ENCODE measurements around the gene CTCFL. TPM values are rescaled to one million over a fixed set of nuclear protein-coding genes. Genes with fewer than 3 reads are reported as not detected.

The CTCFL gene
- total RNA-seq, 1 donor from 2014 or later = not detected

DNA sequence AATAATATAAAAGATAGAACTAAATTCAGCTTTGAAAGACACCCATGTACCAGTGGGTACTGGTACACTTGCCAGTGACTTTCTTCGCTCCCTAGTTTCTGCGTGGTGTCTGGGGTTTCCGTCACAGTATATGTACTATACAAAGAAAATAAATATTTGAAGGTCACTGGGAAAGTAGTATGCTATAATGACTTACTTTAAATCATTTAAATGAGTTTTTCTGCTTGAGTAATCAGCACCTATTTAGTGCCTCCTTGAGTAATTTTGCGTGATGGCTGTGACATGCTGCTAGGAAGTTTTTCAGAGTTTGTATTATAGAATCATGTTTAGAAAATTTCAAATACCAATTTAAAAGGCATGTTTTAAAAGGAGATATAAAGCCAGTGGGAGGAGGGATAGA is 3.2 kb upstream of the CTCFL start:
- TF ChIP-seq EZH2 (IDR thresholded peaks at IDR 0.05) (no peak), EZH2phosphoT487 (IDR thresholded peaks at IDR 0.05) (no peak)
- TF ChIP-seq, protein P1, sequence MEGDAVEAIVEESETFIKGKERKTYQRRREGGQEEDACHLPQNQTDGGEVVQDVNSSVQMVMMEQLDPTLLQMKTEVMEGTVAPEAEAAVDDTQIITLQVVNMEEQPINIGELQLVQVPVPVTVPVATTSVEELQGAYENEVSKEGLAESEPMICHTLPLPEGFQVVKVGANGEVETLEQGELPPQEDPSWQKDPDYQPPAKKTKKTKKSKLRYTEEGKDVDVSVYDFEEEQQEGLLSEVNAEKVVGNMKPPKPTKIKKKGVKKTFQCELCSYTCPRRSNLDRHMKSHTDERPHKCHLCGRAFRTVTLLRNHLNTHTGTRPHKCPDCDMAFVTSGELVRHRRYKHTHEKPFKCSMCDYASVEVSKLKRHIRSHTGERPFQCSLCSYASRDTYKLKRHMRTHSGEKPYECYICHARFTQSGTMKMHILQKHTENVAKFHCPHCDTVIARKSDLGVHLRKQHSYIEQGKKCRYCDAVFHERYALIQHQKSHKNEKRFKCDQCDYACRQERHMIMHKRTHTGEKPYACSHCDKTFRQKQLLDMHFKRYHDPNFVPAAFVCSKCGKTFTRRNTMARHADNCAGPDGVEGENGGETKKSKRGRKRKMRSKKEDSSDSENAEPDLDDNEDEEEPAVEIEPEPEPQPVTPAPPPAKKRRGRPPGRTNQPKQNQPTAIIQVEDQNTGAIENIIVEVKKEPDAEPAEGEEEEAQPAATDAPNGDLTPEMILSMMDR (IDR thresholded peaks at IDR 0.05) = no peak
- no peaks in the 10 kb centered on the region for H3K36me3 ChIP-seq
- peaks cover 6% of the 10 kb centered on the region for H3K27me3 Mint-ChIP-seq (ENCODE audit: insufficient read depth, low read depth)

DNA sequence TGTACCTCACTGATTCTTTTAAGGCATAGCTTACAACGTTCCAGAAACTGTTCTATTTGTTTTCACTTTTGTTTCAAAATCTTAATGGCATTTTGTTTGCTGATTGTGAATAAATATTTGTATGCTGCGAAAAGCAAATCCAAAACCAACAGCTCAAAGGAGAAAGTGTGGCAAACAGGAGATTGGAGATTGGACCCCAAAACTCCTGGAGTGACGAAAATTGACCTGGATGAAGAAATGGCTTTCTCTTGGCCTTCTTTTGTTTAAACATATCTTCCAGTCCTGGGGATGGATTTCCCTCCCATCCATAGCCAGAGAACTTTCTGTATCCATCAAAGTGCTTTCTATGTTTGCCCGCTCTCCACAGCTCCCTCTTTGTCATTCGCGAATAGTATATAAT is 2.8 kb upstream of the CTCFL start:
- H3K36me3 ChIP-seq = no peaks in the 10 kb centered on the region
- peaks cover 6% of the 10 kb centered on the region for H3K27me3 Mint-ChIP-seq (ENCODE audit: insufficient read depth, low read depth)

More for the DNA sequence above, 3.2 kb upstream of the CTCFL start:
- DNase-seq (ENCODE audit: low spot score) = no peak
- H3K4me1 Mint-ChIP-seq = peaks cover 11% of the 10 kb centered on the region
- Histone ChIP-seq H3K9ac (no peak overlapping the region), H2AFZ (replicated peaks) (no peak overlapping the region), H3K4me3 (no peak overlapping the region), H3K27ac (no peak overlapping the region), H3K27me3 (no peaks in the 10 kb centered on the region), H3K4me1 (peaks cover 8% of the 10 kb centered on the region), H3K79me2 (ENCODE audit: low read depth) (no peaks in the 10 kb centered on the region), H3K4me2 (no peak overlapping the region), H3F3A (ENCODE audit: low read depth) (peaks cover 18% of the 10 kb centered on the region), H4K20me1 (ENCODE audit: low read depth) (no peaks in the 10 kb centered on the region), H3K9me3 (ENCODE audit: low read depth) (no peaks in the 10 kb centered on the region)
- H3K9me3 Mint-ChIP-seq = peaks cover 4% of the 10 kb centered on the region
- H3K27ac Mint-ChIP-seq = no peak overlapping the region
- no peak overlapping the region for H3K4me3 Mint-ChIP-seq
- H3K36me3 Mint-ChIP-seq = no peaks in the 10 kb centered on the region

DNA sequence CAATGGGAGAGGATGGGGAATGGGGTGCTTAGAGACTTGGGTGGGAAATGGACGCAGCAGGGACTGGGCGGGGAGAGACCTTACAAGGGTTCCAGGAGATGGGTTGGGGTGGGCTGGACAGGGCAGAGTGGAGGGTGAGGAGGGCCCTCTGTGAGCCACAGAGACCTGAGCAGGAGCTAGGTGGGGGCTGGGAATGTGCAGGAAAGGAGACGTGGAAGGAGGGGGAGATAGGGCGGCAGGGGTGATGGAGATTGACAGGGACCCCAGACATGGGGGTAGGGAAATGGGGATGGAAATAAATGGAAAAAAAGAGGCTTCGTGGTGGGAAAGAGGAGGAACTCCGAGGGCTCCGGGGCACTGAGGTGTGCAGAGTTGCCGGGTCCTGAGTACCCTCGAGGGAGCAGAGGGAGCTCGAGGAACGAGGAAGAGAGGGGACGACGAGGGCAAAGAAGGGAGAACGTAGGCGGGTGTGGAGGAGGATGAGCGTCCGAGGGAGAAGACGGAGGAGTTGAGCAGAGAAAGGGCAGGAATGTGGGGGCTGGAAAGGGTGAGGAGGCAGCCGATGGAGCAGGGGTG is 2.0 kb upstream of the CTCFL start:
- no peak overlapping the region for H3K4me2 ChIP-seq
- no peak overlapping the region for H3K9ac ChIP-seq
- no peak overlapping the region for H3K27ac ChIP-seq
- no peak overlapping the region for H2AFZ ChIP-seq (replicated peaks)
- no peaks in the 10 kb centered on the region for H3K9me3 ChIP-seq (ENCODE audit: low read depth)
- Mint-ChIP-seq H3K36me3 (no peaks in the 10 kb centered on the region), H3K9me3 (no peaks in the 10 kb centered on the region), H3K27ac (peak overlapping the region; percentile 23), H3K27me3 (ENCODE audit: insufficient read depth, low read depth) (peaks cover 6% of the 10 kb centered on the region), H3K4me3 (peak overlapping the region; percentile 8), H3K4me1 (peaks cover 19% of the 10 kb centered on the region)
- H4K20me1 ChIP-seq (ENCODE audit: low read depth) = no peaks in the 10 kb centered on the region
- no peaks in the 10 kb centered on the region for H3K79me2 ChIP-seq (ENCODE audit: low read depth)
- no peak for DNase-seq (ENCODE audit: low spot score)
- H3F3A ChIP-seq (ENCODE audit: low read depth) = peaks cover 20% of the 10 kb centered on the region
- TF ChIP-seq EZH2 (IDR thresholded peaks at IDR 0.05) (no peak), EZH2phosphoT487 (IDR thresholded peaks at IDR 0.05) (no peak)
- TF ChIP-seq, protein P1 (IDR thresholded peaks at IDR 0.05) = peak; percentile 0
- no peaks in the 10 kb centered on the region for H3K27me3 ChIP-seq
- H3K4me1 ChIP-seq = peaks cover 16% of the 10 kb centered on the region
- no peaks in the 10 kb centered on the region for H3K36me3 ChIP-seq
- no peak overlapping the region for H3K4me3 ChIP-seq

More for the DNA sequence above, 2.8 kb upstream of the CTCFL start:
- Histone ChIP-seq H3K27ac (no peak overlapping the region), H3K4me2 (no peak overlapping the region), H3F3A (ENCODE audit: low read depth) (peaks cover 20% of the 10 kb centered on the region), H3K4me1 (peaks cover 12% of the 10 kb centered on the region), H4K20me1 (ENCODE audit: low read depth) (no peaks in the 10 kb centered on the region), H3K4me3 (no peak overlapping the region), H2AFZ (replicated peaks) (no peak overlapping the region), H3K27me3 (no peaks in the 10 kb centered on the region), H3K9ac (no peak overlapping the region), H3K9me3 (ENCODE audit: low read depth) (no peaks in the 10 kb centered on the region), H3K79me2 (ENCODE audit: low read depth) (no peaks in the 10 kb centered on the region)
- H3K27ac Mint-ChIP-seq = no peak overlapping the region
- TF ChIP-seq, protein P1 (IDR thresholded peaks at IDR 0.05) = no peak
- TF ChIP-seq EZH2phosphoT487 (IDR thresholded peaks at IDR 0.05) (no peak), EZH2 (IDR thresholded peaks at IDR 0.05) (no peak)
- DNase-seq (ENCODE audit: low spot score) = no peak
- no peaks in the 10 kb centered on the region for H3K36me3 Mint-ChIP-seq
- peaks cover 16% of the 10 kb centered on the region for H3K4me1 Mint-ChIP-seq
- peaks cover 1% of the 10 kb centered on the region for H3K9me3 Mint-ChIP-seq
- H3K4me3 Mint-ChIP-seq = no peak overlapping the region

Measured in neural progenitor cell (in vitro differentiated cells).